GM18861 (cell line): Measurements from ENCODE around the gene STARD8.
"Not testable (repeated sequence)": the region's sequence is repeated elsewhere in the genome, so short reads cannot be mapped to it uniquely, and the experiment has no call there.

Source experiments
- ATAC-seq: cut with Tn5 transposase; IDR thresholded peaks from one replicate; pipeline ENCODE4 v1.9.1; 2021; ENCODE audit not compliant: unreplicated experiment

Gene STARD8

GRCh38 chrX:68647156-68647957, at the start of gene STARD8:
STARD8 (plus strand) TSS chrX:68647666; CDS start chrX:68647883, 217 bp downstream.
- no peak for ATAC-seq

GRCh38 chrX:68598841-68599240, 48.6 kb upstream of the STARD8 start:
- no peak for ATAC-seq

GRCh38 chrX:68599256-68600152, 48.0 kb upstream of the STARD8 start:
- no peak for ATAC-seq

- not testable (repeated sequence) for ATAC-seq
These were observed 43.2 kb upstream of the STARD8 start for GRCh38 chrX:68604216-68604615.

- not testable (repeated sequence) for ATAC-seq
These were observed 32.7 kb upstream of the STARD8 start for GRCh38 chrX:68614733-68615132.

- ATAC-seq: no peak
These were observed 19.5 kb upstream of the STARD8 start for GRCh38 chrX:68627986-68628385.

- ATAC-seq: not testable (repeated sequence)
These were observed 17.5 kb upstream of the STARD8 start for GRCh38 chrX:68629936-68630335.

GRCh38 chrX:68631336-68631735, 16.1 kb upstream of the STARD8 start:
- no peak for ATAC-seq

- ATAC-seq: no peak
These were observed 15.0 kb upstream of the STARD8 start for GRCh38 chrX:68632491-68632890.

GRCh38 chrX:68633981-68634380, 13.5 kb upstream of the STARD8 start:
- ATAC-seq: no peak

GRCh38 chrX:68634649-68635227, 12.7 kb upstream of the STARD8 start:
- ATAC-seq: no peak

- ATAC-seq: no peak
These were observed 6.8 kb upstream of the STARD8 start for GRCh38 chrX:68640661-68641060.

- ATAC-seq: no peak
These were observed 2.6 kb upstream of the STARD8 start for GRCh38 chrX:68644861-68645260.

- no peak for ATAC-seq
These were observed 1.0 kb upstream of the STARD8 start for GRCh38 chrX:68646421-68646820.

- no peak for ATAC-seq
These were observed 1.5 kb downstream of the STARD8 start for GRCh38 chrX:68648960-68649359.

GRCh38 chrX:68650491-68650890, 3.0 kb downstream of the STARD8 start:
- no peak for ATAC-seq

- no peak for ATAC-seq
These were observed 3.6 kb downstream of the STARD8 start for GRCh38 chrX:68651110-68651509.

- ATAC-seq: no peak
These were observed 5.1 kb downstream of the STARD8 start for GRCh38 chrX:68652326-68653170.

- ATAC-seq: no peak
These were observed 7.2 kb downstream of the STARD8 start for GRCh38 chrX:68654693-68655092.

GRCh38 chrX:68656473-68656872, 9.0 kb downstream of the STARD8 start:
- not testable (repeated sequence) for ATAC-seq

- no peak for ATAC-seq
These were observed 11.1 kb downstream of the STARD8 start for GRCh38 chrX:68658530-68658929.
